HG03025 (cell line): ENCODE data around the gene ATXN1.
A peak's percentile ranks its signal among the peaks of the same experiment; 100 is the strongest.
"Not testable (repeated sequence)": the region's sequence is repeated elsewhere in the genome, so short reads cannot be mapped to it uniquely, and the experiment has no call there.

ENCODE experiments used
- ATAC-seq: cut with Tn5 transposase; IDR thresholded peaks from one replicate; pipeline ENCODE4 v1.9.1; 2021; ENCODE audit warnings: mild to moderate bottlenecking, moderate library complexity; ENCODE audit not compliant: unreplicated experiment, low FRiP score

ATXN1 gene

DNA sequence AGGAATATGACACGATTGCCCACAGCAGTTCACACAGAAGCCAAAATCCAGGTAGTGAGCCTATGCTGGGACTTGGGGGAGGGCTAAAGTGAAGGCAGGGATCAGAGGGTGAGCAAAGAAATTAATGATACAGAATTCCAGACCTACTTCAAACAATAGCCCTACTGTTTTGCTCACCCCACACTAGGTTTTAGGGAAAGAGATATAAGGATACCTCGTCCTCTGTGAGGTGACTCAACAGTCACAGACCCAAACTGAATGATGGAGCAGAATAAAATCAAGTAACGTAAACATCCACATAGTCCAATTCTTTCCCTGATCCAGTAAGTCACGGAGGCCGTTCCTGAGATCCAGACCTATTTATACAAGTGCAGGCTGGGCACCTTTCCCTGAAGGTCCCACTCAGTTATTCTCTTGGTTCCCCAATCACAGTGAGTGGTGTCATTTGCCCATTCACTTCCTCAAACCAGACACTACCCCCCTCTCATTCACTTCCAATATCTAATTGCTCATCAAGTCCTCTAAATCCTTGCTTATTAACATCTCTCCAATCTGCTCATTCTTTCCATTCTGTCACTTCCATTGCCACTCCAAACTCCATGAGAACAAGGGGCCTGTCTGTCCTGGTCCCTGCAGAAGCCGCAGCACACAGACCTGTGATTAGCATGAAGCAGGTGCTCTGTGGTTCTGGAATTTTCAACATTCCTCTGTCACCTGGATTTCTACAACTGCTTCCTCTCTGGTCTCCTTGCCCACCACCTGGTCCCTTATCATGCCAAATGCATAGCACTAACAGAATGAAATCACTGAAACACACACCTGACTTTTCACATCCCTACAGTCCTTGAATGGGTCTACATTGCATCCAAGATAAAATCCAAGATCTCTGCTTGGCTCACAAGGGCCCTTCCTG, 55.9 kb downstream of the ATXN1 start:
- no peak for ATAC-seq

DNA sequence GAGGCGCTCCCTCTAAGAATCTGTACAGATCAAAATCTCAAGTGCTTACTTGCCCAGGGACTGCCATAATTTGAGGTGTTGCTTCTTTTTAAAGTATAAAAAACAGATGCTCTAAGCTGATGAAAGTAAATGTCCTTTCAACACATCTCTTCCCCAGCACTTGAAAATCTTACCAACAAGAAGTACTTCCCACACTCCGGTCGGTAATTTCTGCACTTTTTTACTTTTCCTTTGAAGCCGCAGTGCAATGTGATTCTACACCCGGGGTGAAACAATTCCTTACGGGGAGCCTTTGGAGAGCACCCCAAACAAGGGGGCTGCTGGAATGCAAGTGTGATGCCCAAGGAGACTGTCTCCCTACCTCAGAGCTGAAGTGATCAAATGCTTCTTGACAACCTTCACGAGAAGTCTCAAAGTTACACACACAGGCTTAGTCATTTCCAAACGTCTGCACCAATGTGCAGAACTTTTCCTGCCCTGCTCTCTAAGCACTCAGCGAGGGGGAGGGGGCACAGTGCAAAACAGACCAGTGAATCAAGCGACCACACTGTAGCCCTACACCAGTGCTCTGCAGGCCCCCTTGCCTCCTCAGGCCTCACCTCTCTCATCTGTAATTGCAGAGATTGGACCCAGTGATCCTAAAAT, 56.7 kb downstream of the ATXN1 start:
- no peak for ATAC-seq

DNA sequence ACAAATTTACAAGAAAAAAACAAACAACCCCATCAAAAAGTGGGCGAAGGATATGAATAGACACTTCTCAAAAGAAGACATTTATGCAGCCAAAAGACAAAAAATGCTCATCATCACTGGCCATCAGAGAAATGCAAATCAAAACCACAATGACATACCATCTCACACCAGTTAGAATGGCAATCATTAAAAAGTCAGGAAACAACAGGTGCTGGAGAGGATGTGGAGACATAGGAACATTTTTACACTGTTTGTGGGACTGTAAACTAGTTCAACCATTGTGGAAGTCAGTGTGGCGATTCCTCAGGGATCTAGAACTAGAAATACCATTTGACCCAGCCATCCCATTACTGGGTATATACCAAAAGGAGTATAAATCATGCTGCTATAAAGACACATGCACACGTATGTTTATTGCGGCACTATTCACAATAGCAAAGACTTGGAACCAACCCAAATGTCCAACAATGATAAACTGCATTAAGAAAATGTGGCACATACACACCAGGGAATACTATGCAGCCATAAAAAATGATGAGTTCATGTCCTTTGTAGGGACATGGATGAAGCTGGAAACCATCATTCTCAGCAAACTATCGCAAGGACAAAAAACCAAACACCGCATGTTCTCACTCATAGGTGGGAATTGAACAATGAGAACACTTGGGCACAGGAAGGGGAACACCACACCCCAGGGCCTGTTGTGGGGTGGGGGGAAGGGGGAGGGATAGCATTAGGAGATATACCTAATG, 58.5 kb downstream of the ATXN1 start:
- ATAC-seq: not testable (repeated sequence)

DNA sequence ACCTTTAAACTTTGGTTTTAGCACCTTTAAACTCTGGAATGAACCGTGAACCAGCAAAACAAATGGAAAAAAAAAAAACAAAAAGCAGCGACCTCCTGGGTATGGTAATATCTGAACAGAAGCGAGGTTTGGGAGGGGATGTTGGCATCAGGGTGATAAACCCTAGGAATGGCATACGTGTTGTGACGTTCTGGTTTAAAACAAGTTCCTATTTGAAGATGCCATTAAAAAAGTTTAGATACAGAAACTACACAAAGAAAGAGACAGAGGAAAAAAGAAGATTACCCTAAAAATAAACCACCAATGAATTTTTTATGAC, 60.4 kb downstream of the ATXN1 start:
- ATAC-seq: no peak

DNA sequence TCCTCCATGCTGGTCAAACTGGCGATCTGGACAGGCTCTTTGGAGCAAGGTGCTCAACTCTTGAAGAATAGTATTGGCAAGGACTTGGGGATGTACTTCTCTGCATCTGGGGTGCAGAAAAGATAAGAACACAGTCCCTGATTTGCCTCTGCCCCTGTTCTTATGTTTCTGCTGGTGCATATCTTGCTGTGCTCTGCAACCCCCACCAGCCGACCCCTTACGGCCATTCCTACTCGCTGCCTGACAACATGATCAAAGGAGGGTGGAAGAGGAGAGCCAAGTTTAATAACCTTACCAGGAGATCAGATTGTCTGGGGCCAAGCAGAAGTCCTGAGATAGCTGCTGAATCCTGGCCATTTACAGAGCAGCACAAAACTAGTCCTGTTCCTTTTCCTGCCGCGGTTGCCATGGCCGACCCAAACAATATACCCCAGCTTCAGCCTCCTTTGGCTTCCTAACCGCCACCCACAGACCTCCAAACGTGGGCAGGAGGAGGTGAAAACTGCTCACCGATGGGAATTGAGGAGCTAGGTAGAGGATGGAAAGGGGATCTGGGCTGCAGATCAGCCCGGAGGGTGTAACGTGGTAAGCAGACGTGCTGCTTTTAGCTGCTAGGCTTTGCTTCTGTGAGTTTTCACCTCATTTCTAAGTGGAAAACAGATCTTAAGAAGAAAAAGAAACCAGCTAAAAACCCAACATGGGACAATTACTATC, 60.9 kb downstream of the ATXN1 start:
- no peak for ATAC-seq

DNA sequence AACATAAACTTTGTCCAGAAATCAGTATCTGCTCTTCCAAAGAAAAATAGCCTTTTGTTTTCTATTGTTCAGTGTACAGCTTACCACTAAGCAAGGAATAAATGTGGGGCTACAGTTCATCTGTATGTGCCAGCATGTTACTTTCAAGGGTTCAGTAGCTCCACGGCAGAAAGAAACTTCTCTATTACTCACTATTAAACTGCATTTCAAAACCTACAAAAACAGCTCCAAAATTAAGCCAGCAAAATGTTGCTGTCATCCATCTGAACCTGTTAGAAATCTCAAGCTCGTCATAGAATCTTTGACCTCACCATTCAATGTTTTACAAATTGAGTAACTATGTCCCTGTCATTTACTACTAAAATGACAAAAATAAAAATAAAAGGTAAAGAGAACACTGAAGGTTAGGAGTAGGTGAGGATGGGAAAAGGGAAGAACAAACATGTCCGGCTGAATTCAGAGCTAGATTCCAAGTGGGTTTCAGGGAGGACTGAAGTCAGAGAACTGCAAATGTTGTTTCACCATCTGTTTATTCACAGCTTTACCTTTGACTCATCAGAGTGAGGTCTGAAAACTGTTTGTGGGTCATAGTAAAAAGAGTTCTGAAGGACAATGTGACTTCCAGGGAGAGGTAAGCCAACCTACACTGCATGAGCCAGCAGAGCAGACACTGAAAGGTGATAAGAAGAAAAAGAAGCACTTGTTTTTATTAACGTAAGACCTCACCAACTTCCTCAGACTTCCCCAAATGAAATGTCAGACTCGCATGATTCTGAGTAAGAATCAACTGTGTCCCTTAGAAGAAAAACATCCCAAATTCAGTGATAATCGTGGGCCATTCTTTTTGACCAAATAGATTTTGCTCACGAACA, 62.0 kb downstream of the ATXN1 start:
- ATAC-seq: no peak

DNA sequence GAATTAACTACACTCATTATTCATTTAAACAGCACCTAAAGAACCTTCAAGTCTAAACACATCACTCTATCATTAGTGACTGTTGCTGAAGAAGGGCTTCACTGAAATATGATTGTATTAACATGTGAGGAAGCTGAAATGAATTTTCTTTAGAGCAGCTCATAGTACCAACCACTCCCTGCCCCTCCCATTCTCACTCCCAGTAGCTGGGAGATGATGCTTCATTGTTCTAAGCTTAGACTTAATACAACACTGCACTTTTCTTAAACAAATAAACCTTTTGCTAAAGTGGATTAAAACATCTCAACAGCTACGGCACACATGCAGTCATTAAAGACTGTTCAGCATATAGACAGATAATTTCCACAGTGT, 63.1 kb downstream of the ATXN1 start:
- ATAC-seq: no peak

DNA sequence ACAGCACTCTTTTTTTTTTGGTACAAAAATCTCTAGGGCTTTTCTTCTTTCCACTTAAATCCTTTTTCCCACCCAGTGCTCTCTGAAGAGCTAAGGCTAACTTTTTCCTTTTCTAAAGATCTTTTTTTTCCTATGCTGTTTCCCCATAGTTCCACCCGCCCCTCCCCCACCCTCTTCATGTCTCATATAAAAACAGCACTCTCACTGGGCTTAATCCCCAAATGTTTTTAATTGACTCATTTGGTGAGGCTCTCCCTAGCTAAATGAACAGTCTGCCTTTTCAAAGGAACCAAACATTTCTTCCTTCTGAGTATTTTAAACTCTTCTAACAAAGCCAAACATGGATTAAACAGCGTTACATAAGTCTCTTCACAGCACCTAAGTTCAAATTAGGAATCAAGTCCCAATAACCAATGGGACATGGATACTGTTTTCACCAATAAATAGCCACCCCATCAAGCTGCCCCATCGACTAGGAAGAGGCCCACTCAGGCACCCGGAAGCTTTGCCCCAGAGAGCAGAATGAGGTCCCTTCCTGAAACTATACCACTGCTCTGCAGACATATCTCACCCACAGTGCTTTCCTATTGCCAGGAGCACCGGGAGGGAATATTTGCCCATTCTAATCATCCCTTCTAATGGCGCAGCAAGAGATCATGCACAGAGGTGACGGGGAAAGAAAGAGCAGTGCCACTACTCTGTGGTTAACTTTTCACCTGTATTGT, 63.7 kb downstream of the ATXN1 start:
- ATAC-seq: no peak

DNA sequence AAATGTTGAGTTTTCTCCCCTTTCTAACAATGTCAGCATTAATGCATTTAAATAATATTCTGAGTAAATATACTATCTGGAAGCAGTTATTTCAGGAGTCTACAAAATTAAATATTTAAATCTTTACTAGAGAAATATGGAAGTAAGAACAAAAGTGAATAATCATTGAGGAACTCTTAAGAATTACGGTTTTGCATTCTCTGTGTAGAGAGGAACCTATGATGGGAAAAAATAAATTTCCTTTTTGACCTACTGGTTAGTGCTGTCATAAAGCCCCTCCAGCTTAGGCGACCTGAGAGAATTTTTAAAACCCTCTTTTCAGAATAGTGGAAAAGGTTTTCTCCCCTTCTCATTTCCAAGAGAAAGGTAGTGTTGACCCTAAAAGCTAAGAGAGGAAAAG, 64.8 kb downstream of the ATXN1 start:
- ATAC-seq: no peak

DNA sequence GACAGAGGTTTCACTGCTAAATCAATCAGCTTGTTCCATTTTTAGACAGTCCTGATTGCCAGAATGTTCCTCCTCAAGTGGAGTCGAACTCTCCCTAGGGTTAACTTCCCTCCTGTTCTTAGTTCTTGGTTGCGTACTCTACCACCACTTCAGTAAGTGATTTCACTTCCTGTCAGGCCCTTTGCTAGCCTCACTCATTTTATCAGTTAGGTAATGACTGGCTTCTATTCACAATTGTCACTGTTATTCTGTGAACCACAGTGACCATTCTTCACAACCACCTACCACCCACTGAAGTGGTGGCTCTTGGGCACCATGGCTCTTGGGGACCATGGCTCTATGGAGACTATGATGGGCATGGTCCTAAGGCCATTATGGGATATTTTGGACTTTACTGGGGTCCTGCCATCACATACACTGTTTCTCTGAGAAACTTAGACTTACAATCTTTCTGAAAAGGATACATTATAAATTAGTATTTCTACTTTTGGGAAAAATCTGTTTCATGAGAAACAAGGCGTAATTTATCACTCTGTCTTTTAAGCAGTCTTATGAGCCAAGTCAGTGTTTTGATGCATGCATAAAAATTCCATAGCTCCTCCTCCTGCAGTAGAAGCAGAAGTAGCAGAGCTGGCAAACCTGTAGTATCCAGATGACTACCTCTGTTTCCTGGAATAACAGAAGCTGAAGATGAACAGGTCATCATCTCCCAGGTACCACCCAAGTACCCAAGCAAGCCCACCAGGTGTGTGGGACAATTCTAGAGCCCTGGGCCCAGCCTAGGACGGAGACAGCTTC, 66.3 kb downstream of the ATXN1 start:
- no peak for ATAC-seq

DNA sequence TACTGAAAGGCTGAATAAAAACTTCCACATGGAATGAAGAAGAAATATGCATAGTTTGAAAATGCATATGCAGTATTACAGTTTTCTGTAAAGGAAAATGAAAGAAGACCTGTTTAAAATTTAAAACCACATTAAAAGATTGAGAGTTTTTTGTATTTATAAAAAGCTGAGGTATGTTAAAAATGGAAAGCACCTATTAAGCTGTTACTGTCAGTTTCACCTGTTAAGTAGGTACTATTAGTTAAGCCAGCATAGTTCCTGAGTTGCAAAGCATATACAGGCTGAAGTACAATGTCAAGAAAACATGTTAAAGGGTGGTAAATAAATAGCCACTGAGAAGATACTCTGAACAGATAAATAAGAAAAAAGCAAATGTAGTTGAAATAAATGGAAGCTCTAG, 69.9 kb downstream of the ATXN1 start:
- ATAC-seq: no peak

DNA sequence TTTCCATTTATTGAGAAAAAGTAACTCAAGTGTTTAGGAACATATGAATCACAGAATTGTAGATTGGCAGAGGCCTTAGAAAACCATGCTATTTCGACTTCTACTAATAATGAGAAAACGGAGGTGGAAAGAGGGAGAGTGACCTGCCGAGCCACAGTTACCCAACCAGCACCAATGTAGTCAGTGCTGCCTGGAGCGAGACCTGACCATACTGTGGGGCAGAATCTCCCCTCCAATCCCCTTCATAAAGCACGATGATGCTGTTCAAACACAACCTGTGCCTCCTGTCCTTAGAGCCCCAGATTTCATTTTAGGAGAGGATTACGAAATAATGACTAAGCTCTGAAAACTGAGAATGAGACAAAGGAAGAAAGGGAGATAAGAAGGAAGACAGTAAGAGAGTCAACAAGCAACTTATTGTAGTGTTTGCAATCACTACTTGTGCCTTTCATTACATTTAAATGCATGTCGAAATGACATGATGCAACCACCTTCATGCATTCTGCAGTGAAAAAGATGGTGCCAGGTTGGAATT, 70.6 kb downstream of the ATXN1 start:
- ATAC-seq: peak; percentile 58

DNA sequence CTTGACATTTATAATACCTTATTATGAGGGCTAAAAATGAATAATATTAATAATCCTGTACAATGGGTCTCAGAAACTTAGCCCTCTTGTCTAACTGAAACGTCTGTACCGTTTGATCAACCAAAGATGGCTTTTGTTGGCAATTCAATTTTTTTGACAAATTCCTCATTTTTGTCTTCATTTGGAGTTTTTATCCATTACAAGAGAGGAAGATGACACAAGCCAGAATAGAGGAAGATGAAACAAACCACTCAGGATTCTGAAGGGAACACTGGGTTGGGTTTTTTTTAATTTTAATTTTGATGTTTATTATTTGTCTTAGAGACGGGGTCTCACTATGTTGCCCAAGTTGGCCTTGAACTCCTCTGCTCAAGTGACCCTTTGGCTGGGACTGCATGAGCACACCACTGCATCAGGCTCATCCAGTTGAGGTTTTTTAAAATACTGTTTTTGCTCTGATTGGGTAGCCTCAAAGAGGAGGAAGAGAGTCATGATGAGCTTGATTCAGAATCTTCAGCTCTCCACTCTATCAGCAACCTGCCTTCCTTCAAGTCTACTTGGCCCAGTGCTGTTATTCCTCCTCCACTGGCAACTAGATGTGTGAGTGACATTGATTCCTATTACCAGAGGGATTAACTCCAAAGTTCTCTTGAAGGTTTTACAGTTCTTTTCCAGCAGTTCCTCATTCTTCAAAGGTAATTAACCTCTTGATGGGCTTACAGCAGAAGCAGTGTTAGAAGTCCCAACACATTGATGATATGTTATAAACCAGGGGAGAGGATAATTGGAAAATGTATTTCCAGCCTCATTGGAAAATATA, 71.3 kb downstream of the ATXN1 start:
- no peak for ATAC-seq

DNA sequence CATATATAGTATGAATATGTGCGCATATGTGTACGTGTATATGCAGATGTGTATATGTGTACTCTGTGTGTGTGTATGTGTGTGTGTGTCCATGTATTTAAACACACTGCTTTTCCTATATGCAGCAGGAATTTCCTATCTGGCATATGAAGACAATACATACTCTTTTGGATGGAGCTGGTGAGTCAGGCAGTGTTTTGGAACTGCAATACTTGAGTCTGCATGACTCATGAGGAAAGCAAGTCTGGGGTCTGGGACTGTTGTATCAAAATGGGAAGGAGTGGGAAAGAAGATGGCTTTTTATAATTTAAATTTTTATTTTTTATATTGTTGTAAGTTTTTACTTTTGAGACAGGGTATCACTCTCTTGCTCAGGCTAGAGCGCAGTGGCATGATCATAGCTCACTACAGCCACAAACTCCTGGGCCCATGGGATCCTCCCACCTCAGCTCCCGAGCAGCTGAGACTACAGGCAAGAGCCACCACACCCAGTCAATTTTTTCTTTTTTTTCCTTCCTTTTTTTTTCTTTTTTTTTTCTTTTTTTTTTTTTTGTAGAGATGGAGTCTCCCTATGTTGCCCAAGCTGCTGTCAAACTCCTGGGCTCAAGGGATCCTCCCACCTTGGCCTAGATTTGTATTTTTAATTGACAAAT, 72.2 kb downstream of the ATXN1 start:
- ATAC-seq: no peak

DNA sequence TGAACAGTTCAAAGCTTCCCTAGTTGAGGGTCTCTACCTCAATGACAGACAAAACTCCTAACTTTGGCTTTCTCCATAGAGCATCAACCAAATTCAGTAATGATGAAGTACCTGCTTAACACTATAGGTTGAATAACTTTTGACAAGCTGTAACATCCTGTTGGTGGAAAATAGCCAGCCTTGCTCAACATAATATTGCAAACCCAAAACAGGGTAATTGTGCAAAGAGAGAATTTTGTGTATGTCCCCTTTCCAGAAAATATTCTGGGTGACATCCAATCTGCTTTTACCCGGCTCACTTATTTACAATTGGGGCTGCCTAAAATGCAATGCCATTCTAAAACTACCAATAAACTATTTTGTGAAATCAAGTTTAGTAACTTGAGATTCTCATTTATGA, 72.8 kb downstream of the ATXN1 start:
- no peak for ATAC-seq

DNA sequence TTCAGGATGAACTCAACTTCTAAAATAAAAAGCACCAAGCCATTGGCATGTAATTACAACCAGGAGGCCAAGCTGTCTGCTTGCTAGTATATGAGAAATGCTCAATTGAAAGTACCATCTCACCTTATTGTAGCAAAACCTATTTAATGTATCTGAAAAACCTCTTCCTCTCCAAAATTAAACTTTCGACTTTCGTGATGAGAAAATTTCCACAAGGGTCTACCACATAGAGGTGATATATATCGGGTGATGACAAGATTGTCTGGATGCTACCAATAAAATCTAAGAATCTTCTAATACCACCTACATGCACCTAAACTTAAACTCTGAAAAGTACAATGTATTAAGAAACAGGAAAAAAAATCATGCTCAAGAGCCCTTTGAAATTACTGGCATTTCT, 74.2 kb downstream of the ATXN1 start:
- no peak for ATAC-seq
